Omental fat pad (tissue), 4 donors: Measurements from ENCODE around the gene PGS1. TPM values are rescaled to one million over a fixed set of nuclear protein-coding genes. Genes with fewer than 3 reads are reported as not detected.
A peak's percentile ranks its signal among the peaks of the same experiment; 100 is the strongest.

Source experiments
- ATAC-seq: fragments of 150-250 bp; one replicate; pipeline ENCODE4 v1.9.1; 2016; ENCODE audit warnings: mild to moderate bottlenecking, moderate library complexity; ENCODE audit not compliant: low FRiP score
- DNase-seq: peaks from one replicate; pipeline ENCODE4 v3.0.0-alpha.2; 2019; ENCODE audit warnings: low spot score
- CTCF ChIP-seq, 3 donors: fragments of 450-650 bp; IDR thresholded peaks; one replicate each; pipeline ENCODE4 v1.5.1; 2016 to 2017; ENCODE audit warnings: antibody characterized with exemption in 3 of 3, mild to moderate bottlenecking in 3 of 3, moderate library complexity in 2 of 3
- total RNA-seq, 4 donors: library from RNA; depleted of rRNA; stranded (reverse); fragments of >200 nt; gene quantifications; one replicate each; pipeline ENCODE4 v1.1.0, GENCODE V29; 2016

PGS1 gene
- total RNA-seq, 4 donors from 2014 or later, result 25.8 to 97.2 (median 70.2) TPM

DNA sequence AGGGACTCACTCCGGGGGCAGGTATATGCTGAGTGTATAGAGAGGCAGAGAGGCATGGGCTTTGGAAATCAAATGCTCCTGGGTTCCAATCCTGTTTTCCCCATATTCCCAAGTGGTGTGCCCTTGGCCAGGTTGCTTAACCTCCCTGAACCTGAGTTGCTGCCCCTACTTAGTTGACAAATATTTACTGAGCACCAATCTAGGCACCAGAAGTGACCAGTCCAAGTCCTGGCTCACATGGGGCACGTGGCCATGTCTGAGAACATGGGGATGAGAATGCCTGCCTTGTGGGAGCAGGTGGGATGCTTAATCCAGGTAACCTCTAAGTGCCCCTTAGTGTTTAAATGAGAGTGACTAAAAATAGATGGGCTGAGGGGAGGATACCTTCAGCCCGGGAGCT, 22.7 kb upstream of the PGS1 start:
- TF ChIP-seq CTCF (IDR thresholded peaks at IDR 0.05), result no peak
- ATAC-seq (no peak), DNase-seq (no peak)

DNA sequence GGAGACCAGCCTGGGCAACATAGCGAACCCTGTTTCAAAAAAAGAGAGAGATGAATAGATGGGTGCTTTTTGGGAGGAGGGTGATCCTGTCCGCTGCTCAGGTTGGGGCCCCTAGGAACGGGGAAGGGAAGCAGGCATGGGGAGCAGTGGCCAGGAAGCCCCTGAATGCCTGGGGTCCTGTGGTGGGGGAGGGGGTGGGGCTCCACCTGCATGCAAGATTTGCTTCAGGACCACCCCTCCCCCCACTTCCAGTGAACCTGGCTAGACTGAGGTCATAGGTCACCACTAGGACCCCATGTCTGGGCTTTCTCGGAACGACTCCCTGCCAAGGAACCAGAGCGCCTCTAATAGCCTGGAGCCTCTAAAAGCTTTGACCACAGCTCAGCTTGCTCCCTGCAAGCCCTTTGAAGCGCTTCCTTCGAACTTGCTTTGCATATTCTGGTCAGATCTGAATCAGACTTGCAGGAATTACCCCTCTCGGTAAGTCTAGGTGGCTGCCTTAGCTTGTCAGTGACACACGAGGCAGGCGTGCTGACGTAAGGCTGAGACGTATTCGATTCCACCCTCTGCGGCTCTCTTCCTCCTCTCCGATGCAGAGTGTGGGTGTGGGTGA, 22.2 kb upstream of the PGS1 start:
- TF ChIP-seq CTCF (IDR thresholded peaks at IDR 0.05), result no peak
- DNase-seq, result peak; percentile 75
- ATAC-seq, result peak; percentile 1

DNA sequence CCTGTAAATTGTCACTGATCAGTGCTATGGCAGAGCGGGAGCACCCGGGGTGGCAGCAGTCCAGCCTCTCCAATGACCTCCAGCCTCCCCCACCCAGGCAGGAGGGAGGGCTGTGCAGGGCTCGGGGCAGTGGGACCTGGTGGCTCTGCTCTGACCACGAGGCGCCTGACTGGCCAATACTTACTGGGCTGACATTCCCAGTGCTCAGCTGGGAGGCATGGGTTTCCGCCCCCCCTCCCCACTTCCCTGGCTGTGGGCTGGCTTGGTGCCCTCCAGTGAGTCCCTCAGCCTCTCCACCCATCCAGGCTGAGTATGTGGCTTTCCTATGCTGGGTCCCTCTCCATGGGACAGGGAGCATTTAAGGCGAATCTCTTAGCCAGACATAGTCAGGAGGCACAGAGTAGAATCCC, 21.3 kb upstream of the PGS1 start:
- ATAC-seq (no peak), DNase-seq (no peak)
- TF ChIP-seq CTCF (IDR thresholded peaks at IDR 0.05), result no peak

DNA sequence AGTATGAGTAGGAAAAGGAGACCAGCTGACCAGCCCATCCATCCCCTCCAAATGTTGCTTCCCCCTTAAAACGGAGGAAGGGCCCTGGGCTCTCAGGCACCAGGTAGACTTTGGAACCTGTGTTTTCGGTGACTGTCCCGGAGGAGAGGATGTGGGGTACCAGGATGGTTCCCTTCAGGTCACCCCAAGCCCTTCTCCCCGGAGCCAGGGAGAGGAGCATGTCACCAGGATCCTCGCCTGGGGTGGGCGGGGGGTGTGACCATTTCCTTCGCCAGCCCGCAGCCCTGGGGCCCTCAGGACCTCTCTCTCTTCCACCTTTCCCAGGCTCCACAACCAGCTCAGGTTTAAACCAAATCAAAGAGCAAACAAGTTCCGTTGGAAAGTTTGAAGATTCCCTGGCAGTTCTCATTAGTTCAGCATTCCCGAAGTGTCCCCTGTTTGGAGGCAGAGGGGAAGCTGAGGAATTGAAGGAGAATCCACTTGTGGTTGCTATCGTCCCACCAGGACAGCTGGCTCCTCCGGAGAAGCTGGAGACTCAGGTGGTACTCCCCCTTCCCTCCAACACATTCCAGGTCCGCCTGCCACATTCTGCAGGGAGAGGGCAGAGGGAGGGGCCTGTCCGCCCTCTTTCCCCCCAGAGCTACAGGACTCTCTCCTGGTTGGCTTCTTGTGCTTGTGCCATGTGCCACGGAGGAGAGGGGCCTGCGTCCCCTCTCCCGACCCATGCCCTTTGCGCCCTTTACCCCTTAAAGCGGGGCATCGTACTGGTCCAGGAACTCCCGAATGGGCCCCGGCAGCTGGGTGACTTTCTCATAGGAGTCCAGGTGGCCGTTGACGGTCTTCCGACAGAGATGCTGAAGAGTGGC, 20.5 kb upstream of the PGS1 start:
- ATAC-seq, result no peak
- no peak for TF ChIP-seq CTCF (IDR thresholded peaks at IDR 0.05)
- DNase-seq, result no peak

GRCh38 chr17:78358538-78359320, 19.7 kb upstream of the PGS1 start:
- TF ChIP-seq CTCF (IDR thresholded peaks at IDR 0.05), result no peak
- DNase-seq (no peak), ATAC-seq (no peak)

GRCh38 chr17:78359321-78359996, 19.0 kb upstream of the PGS1 start:
- TF ChIP-seq CTCF (IDR thresholded peaks at IDR 0.05), result no peak
- DNase-seq, result no peak
- ATAC-seq, result no peak
